Activated CD4-positive, alpha-beta memory T cell treated with anti-CD3 and anti-CD28 coated beads, Interleukin-2, amount 10 ng/mL, durations not matched to agents 7 days and 5 days (primary cell): ENCODE measurements around the gene MAD1L1. TPM values are rescaled to one million over a fixed set of nuclear protein-coding genes. Genes with fewer than 3 reads are reported as not detected.

Source experiments
- CTCF ChIA-PET: fragments of 350-600 bp; sonication (Branson Sonifier 250); formaldehyde crosslinking; loops from one replicate; lab custom pipeline; 2021; ENCODE audit warnings: antibody characterized with exemption, inconsistent platforms; lab: Charles Lee
- POLR2A ChIA-PET: fragments of 350-600 bp; sonication (Branson Sonifier 250); formaldehyde crosslinking; loops from one replicate; lab custom pipeline; 2021; ENCODE audit warnings: antibody characterized with exemption; lab: Charles Lee
- DNase-seq: peaks from one replicate; pipeline ENCODE4 v3.0.0-alpha.2; 2020
- H3K27ac Mint-ChIP-seq: one replicate; pipeline ENCODE4 v1.8.0; 2021; ENCODE audit warnings: mild to moderate bottlenecking, mixed read lengths
- H3K27me3 Mint-ChIP-seq: one replicate; pipeline ENCODE4 v1.8.0; 2021; ENCODE audit warnings: mixed read lengths
- H3K36me3 Mint-ChIP-seq: one replicate; pipeline ENCODE4 v1.8.0; 2021; ENCODE audit warnings: low read depth, mixed read lengths
- H3K4me1 Mint-ChIP-seq: one replicate; pipeline ENCODE4 v1.8.0; 2021; ENCODE audit warnings: mixed read lengths
- H3K4me3 Mint-ChIP-seq: one replicate; pipeline ENCODE4 v1.8.0; 2021; ENCODE audit warnings: mild to moderate bottlenecking, mixed read lengths
- H3K9me3 Mint-ChIP-seq: one replicate; pipeline ENCODE4 v1.8.0; 2021; ENCODE audit warnings: mixed read lengths
- total RNA-seq, 2 experiments: library from RNA; stranded (reverse); gene quantifications; one replicate each; pipeline ENCODE4 v1.2.3, GENCODE V29; 2021

MAD1L1 gene
- total RNA-seq, 2 experiments from 2014 or later: 120 to 136 TPM

DNA sequence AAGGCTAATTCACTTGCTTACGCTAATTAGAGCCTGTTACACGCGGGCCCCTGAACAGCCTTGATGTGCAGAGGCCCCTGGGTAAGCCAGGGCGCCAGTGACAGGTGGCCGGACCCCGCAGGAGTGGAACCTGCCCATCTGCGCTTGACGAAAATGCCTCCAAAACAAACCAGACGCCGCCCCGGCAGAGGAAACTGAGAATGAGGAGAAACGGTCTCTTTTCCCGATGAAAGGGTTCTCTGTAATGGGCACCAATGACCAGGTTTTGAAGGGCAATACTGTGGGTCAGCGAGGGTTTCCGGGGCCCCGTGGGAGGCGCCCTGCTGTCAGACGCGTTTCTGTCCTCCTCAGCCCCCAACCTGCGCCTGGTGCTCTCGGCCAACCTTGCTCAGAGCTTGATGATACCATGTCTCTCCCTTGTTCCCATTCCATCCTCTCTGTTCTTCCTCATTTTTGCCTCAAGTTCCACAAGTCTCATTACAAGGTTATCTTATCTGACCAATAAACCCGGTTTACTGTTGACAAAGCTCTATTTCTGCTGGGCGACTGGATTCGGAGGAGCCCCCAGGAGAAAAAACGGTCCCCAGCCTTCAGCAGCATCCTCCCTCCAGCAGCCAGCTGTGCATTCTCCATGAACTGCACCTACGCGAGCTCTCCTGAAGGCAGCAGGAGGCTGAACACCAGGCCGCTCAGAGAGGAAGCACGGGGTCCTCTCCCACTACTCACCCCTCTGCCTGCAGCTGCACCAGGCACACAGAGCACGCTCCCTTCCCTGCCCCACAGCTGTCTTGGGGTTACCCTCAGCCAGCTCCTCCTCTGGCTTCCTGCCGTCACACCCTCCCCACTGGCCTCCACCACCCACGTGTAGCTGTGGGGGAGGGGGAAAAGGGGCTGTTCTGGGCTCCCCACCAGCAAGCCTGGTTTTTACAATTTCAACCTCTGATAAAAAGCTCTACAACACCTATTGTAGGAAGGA, 202.0 kb downstream of the MAD1L1 start:
- no peak overlapping the region for H3K4me3 Mint-ChIP-seq
- no peak overlapping the region for H3K27ac Mint-ChIP-seq
- no peak for DNase-seq
- H3K9me3 Mint-ChIP-seq: peaks cover 30% of the 10 kb centered on the region
- CTCF ChIA-PET: interaction anchor here (0.6 kb wide), 1 partner anchor 31 kb away, joined by 4 read pairs; no protein-coding TSS in a partner anchor
- peaks cover 11% of the 10 kb centered on the region for H3K4me1 Mint-ChIP-seq
- no peaks in the 10 kb centered on the region for H3K27me3 Mint-ChIP-seq
- peaks cover 27% of the 10 kb centered on the region for H3K36me3 Mint-ChIP-seq
- POLR2A ChIA-PET: interaction anchor here (1.0 kb wide), 1 partner anchor 109 kb away, joined by 3 read pairs; no protein-coding TSS in a partner anchor

DNA sequence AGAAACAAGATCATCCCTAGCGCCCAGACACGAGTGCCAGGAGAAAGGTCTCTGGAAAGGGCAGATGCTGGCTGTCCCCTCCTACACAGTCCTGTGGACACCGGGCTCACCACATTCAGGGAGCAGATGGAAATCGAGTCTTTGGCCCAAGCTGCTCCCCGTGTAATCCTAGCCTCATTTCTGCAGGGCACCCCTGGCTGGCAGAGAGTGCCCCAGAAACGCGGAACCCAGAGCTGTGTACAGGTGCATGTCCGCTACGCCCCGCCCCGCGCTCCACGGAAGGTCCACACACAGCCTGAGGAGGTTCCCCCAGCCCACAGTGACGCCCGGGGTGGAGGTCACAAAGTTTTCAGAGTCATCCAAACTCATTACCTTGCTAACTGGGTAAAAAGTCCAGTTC, 202.8 kb downstream of the MAD1L1 start:
- Mint-ChIP-seq H3K36me3 (peaks cover 33% of the 10 kb centered on the region), H3K4me3 (no peak overlapping the region), H3K4me1 (peaks cover 11% of the 10 kb centered on the region), H3K27ac (no peak overlapping the region), H3K27me3 (no peaks in the 10 kb centered on the region), H3K9me3 (peaks cover 36% of the 10 kb centered on the region)
- DNase-seq: no peak
- POLR2A ChIA-PET: no interaction called here
- CTCF ChIA-PET: no interaction called here

DNA sequence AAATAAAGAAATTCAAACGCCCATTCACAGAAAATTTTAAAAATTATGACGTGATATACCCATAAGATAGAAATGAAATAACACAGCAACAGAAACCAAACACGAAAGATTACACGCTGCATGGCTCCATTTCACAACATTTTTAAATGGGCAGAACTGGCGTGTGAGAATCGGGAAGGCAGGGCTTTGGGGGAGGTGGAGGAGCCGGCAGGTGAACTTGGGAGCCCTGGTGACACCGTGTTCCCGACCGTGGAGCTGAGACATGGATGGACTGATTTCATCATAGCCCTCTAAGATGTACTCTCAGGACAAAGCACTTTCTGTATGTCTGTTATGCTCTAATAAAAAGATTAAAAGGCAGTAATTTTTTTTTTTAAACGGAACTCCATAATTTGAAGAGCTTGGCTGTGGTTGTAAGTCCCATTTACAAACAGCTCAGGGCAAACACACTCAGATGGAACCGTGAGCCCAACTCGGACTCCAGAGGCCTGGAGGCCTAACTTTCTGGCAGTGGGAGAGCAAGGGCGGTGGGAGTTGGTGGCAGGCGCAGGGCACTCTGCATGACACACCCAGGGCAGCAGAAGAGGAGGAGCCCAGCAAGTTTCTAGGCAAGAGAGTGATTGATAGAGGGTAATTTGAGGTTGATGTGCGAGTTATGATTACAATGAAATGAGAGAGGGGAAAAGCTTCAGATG, 203.4 kb downstream of the MAD1L1 start:
- CTCF ChIA-PET: no interaction called here
- H3K4me1 Mint-ChIP-seq: peaks cover 11% of the 10 kb centered on the region
- peaks cover 38% of the 10 kb centered on the region for H3K36me3 Mint-ChIP-seq
- DNase-seq: no peak
- POLR2A ChIA-PET: no interaction called here
- peaks cover 42% of the 10 kb centered on the region for H3K9me3 Mint-ChIP-seq
- H3K27ac Mint-ChIP-seq: no peak overlapping the region
- no peaks in the 10 kb centered on the region for H3K27me3 Mint-ChIP-seq
- H3K4me3 Mint-ChIP-seq: no peak overlapping the region

DNA sequence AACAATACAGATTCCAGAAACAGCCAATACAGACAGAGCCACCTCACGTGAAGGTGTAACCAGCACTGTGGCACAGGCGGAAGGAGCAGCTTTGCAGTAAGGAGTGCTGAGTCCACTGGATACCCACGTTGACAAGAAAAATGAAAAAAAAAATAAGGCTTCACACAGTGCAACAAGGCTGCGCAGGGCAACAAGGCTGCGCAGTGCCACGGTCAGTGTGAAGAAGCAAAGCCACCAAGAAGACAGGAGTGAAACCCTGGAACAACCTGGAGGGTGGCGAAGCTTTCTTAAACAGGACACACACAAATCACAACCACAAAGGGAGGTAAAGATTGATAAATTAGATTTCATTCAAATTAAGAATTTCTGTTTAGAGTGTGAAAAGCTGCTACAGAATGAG, 204.0 kb downstream of the MAD1L1 start:
- POLR2A ChIA-PET: no interaction called here

DNA sequence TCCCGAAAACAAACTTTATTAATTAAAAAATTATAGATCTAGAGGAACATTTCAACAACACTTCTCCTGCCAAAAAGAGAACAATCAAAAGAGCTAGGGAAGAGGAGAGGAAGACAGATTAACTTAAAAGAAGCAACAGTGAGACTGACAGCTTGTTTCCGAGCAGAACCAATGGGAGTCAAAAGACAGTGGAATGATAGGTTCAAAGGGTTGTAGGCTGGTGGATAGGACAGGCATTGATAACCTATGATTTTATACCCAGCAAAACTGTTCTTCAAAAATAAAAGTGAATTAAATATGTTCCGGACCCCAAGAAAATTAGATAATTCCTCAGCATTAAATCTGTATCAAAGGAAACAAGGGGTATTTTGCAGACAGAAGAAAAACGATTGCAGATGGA, 207.6 kb downstream of the MAD1L1 start:
- H3K4me1 Mint-ChIP-seq: no peaks in the 10 kb centered on the region
- peaks cover 34% of the 10 kb centered on the region for H3K36me3 Mint-ChIP-seq
- H3K27me3 Mint-ChIP-seq: no peaks in the 10 kb centered on the region
- DNase-seq: no peak
- no peak overlapping the region for H3K4me3 Mint-ChIP-seq
- CTCF ChIA-PET: no interaction called here
- peaks cover 46% of the 10 kb centered on the region for H3K9me3 Mint-ChIP-seq
- POLR2A ChIA-PET: no interaction called here
- no peak overlapping the region for H3K27ac Mint-ChIP-seq

More for the DNA sequence above, 204.0 kb downstream of the MAD1L1 start:
- Mint-ChIP-seq H3K4me3 (no peak overlapping the region), H3K36me3 (peaks cover 42% of the 10 kb centered on the region), H3K27me3 (no peaks in the 10 kb centered on the region), H3K4me1 (peaks cover 11% of the 10 kb centered on the region), H3K27ac (no peak overlapping the region), H3K9me3 (peaks cover 46% of the 10 kb centered on the region)
- CTCF ChIA-PET: no interaction called here
- DNase-seq: no peak

DNA sequence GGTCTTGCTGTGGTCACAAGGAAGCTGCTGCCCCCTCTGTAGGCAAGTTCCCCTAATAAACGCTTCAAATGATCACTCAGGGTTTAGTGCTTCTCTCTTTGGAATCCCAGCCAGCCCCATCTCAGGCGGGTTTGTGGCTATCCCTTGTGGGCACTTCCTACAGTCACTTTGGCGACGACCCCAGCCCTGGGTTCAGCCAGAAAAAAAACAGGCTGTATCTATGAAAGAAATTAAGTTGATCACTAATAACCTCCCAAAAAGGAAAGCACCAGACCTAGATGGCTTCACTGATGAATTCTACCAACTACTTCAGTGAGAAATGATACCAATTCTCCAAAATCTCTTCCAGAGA, 208.2 kb downstream of the MAD1L1 start:
- CTCF ChIA-PET: no interaction called here
- peaks cover 32% of the 10 kb centered on the region for H3K36me3 Mint-ChIP-seq
- H3K27ac Mint-ChIP-seq: no peak overlapping the region
- no peaks in the 10 kb centered on the region for H3K27me3 Mint-ChIP-seq
- no peak overlapping the region for H3K4me3 Mint-ChIP-seq
- POLR2A ChIA-PET: no interaction called here
- H3K9me3 Mint-ChIP-seq: peaks cover 43% of the 10 kb centered on the region
- no peak for DNase-seq
- peaks cover 5% of the 10 kb centered on the region for H3K4me1 Mint-ChIP-seq

DNA sequence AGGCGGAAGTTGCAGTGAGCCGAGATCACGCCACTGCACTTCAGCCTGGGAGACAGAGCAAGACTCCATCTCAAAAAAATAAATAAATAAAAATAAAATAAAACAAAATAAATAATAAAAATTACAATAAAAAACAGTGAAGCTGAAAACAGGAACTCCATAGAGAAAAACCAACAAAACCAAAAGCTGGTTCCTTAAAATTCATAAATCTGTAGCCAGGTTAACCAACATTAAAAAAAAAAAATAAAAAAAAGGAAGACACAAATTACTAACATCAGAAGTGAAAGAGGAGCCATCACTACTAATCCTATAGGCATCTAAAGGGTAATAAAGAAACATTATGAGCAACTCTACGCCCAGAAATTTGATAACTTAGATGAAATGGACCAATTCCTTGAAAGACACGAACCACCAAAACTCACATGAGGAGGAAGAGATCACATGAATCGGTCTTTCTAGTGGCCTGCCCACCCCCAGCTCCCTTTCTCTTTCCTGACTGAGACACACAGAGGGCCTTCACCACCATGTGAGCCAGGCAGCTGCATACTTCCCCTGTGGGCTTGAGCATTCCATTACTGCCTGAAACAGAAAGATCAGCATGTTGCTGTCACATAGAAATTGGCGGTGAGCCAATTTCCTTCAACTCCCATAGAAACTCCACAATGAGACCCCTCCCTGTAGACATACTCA, 208.7 kb downstream of the MAD1L1 start:
- H3K36me3 Mint-ChIP-seq: peaks cover 27% of the 10 kb centered on the region
- no peaks in the 10 kb centered on the region for H3K27me3 Mint-ChIP-seq
- no peak overlapping the region for H3K27ac Mint-ChIP-seq
- peaks cover 5% of the 10 kb centered on the region for H3K4me1 Mint-ChIP-seq
- DNase-seq: no peak
- CTCF ChIA-PET: no interaction called here
- no peak overlapping the region for H3K4me3 Mint-ChIP-seq
- POLR2A ChIA-PET: no interaction called here
- peaks cover 39% of the 10 kb centered on the region for H3K9me3 Mint-ChIP-seq

DNA sequence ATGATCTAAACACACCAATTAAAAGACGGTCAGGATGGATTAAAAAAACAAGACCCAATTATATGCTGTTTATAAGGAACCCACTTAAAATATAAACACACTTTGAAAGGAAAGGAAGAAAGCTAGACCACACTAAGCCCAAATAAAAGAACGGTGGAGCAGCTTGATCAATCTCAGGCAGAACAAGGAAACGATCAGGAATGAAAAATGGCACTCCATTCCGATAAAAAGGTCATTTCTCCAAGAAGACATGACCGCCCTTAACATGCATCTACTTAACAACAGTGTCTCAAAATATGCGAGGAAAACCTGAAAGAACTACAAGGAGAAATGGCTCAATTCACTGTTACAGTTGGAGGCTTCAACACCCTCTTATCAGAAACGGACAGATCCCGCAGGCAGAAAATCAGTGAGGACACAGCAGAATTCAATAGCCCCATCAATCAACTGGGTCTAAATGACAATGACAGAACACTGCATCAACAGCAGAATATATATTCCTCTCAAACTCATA, 210.0 kb downstream of the MAD1L1 start:
- Mint-ChIP-seq H3K36me3 (peaks cover 23% of the 10 kb centered on the region), H3K27ac (no peak overlapping the region), H3K4me1 (peaks cover 5% of the 10 kb centered on the region), H3K9me3 (peaks cover 32% of the 10 kb centered on the region), H3K4me3 (no peak overlapping the region), H3K27me3 (no peaks in the 10 kb centered on the region)
- CTCF ChIA-PET: no interaction called here
- DNase-seq: no peak
- POLR2A ChIA-PET: no interaction called here

DNA sequence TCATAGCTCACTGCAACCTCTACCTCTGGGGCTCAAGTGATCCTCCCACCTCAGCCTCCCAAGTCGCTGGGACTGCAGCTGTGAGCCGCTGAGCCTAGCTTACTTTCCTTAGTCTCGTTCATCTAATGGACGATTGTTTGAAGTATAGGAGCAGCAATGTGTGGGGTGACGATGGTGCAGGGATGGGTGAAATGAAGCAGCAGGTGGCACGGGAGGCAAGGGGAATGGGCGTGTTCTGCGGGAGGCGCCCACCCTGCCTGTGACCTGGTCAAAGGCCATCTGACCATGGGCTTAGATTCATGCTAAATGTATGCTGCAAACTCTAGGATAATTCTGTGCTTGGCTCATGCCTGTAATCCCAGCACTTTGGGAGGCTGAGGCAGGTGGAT, 210.7 kb downstream of the MAD1L1 start:
- DNase-seq: no peak
- H3K4me1 Mint-ChIP-seq: peaks cover 5% of the 10 kb centered on the region
- H3K9me3 Mint-ChIP-seq: peaks cover 26% of the 10 kb centered on the region
- H3K27ac Mint-ChIP-seq: no peak overlapping the region
- no peak overlapping the region for H3K4me3 Mint-ChIP-seq
- POLR2A ChIA-PET: no interaction called here
- CTCF ChIA-PET: no interaction called here
- H3K36me3 Mint-ChIP-seq: peaks cover 18% of the 10 kb centered on the region
- no peaks in the 10 kb centered on the region for H3K27me3 Mint-ChIP-seq

DNA sequence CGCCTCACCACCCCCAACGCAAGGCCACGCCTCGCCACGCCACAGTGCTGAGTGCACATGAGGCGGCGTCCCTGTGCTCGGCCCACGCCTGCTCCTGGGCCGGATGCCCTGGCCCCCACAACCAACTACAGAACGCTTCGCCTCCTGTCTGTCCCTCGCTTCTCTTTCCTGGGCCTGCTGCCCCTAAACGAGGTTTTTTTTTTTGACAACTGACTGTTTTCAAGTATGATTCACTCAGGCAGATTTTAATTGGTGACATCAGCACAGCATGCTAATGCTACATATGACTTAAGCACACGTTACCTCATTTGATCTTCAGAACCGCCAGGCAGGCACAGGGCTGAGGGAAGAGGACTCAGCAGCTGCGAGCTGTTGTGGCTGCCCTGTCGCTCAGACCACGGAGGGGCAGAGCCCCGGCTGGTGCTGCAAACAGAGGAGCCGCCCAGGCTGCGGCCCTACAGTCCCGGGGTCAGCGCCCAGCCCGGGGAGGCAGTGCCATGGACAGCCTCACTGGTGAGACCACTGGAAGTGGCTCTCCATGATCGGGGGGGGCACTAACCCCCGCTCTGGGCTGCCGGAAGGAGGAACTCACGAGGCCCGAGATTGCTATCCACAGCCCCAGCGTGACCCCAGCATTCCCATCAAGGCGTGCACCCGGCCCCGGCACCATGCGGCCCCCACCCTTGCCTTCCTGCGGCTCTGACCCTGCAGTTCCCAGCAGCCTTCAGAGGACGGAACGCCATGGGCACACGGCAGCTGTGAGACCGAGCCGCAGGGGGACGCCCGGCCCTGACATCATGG, 212.8 kb downstream of the MAD1L1 start:
- Mint-ChIP-seq H3K4me3 (no peak overlapping the region), H3K4me1 (peaks cover 5% of the 10 kb centered on the region), H3K9me3 (peaks cover 9% of the 10 kb centered on the region), H3K27me3 (no peaks in the 10 kb centered on the region), H3K36me3 (peaks cover 9% of the 10 kb centered on the region), H3K27ac (no peak overlapping the region)
- DNase-seq: no peak
- ChIA-PET POLR2A (no interaction called here), CTCF (no interaction called here)

DNA sequence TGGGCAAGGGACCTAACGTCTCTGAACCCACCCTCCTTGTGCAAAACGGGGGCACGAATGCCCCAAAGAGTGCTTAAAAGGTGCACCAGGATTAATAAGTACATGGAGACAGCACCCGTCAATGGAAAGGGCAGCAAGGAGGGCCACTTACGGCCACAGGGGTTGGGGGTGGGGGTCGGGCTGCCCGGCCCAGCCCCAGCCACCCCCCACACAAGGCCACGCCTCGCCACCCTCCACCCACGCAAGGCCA, 213.4 kb downstream of the MAD1L1 start:
- H3K4me1 Mint-ChIP-seq: peaks cover 5% of the 10 kb centered on the region
- H3K36me3 Mint-ChIP-seq: peaks cover 5% of the 10 kb centered on the region
- H3K27ac Mint-ChIP-seq: no peak overlapping the region
- DNase-seq: no peak
- ChIA-PET POLR2A (no interaction called here), CTCF (no interaction called here)
- H3K9me3 Mint-ChIP-seq: peaks cover 4% of the 10 kb centered on the region
- H3K27me3 Mint-ChIP-seq: no peaks in the 10 kb centered on the region
- H3K4me3 Mint-ChIP-seq: no peak overlapping the region

DNA sequence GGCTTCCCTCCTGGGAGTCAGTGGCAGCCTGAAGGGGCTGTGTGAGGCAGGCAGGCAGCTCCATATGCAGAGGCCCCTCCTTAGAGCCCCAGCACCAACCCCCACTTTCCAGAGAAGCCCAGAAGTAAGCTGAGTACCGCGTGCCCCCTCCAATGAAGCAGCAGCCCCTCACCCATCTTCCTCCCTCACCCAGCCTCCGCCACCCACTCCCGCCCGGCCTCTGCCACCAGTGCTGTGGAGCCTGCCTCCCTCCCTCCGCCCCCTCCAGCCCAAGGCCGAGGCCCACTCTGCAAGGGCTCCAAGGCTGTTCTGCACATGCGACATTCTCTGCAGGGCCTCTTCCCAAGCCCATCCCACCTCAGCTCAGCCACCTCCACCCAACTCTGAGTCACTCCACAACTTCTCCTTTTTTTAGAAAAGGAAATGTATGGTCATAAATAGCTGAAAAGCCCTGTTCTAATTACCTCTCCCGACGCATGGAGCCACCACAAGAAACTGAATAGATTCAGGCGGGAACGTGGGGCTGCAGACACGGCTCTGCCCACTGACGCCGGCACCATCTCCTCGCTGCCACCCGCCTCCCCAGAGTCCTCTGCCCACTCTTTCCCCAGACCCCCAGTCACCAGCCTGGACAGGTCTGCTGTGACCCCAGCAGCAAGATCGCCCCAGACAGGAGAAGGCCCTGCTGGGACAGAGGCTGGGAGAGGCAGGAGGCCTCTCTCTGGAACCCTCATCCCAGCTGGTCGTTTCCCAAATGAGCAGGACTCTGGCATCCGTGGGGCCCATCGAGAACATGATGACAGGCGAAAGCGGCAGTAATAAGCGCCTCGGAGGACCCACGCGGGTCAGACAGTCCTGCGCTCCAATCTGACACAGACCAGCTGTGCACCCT, 213.9 kb downstream of the MAD1L1 start:
- Mint-ChIP-seq H3K9me3 (no peaks in the 10 kb centered on the region), H3K27me3 (no peaks in the 10 kb centered on the region), H3K4me1 (peaks cover 5% of the 10 kb centered on the region), H3K4me3 (no peak overlapping the region), H3K27ac (no peak overlapping the region), H3K36me3 (no peaks in the 10 kb centered on the region)
- ChIA-PET POLR2A (no interaction called here), CTCF (no interaction called here)
- DNase-seq: no peak
